KOPT-K1 (cell line): ENCODE results near the gene EPHA4.

Experiments
- H3K27ac ChIP-seq: fragments of 200-600 bp; sonication (generic); 2 replicates; pipeline ENCODE4 v1.5.1; 2016; ENCODE audit warnings: antibody characterized with exemption, mild to moderate bottlenecking, low read depth, low read length; ENCODE audit not compliant: poor library complexity, severe bottlenecking
- H3K36me3 ChIP-seq: fragments of 200-600 bp; sonication (generic); 2 replicates; pipeline ENCODE4 v1.5.1; 2017; ENCODE audit warnings: antibody characterized with exemption, mild to moderate bottlenecking, low read length, moderate library complexity; ENCODE audit not compliant: insufficient read depth
- H3K9me3 ChIP-seq: fragments of 200-600 bp; sonication (generic); 2 replicates; pipeline ENCODE4 v1.5.1; 2017; ENCODE audit warnings: antibody characterized with exemption, low read length, mild to moderate bottlenecking; ENCODE audit not compliant: insufficient read depth, poor library complexity, severe bottlenecking

EPHA4 gene

DNA sequence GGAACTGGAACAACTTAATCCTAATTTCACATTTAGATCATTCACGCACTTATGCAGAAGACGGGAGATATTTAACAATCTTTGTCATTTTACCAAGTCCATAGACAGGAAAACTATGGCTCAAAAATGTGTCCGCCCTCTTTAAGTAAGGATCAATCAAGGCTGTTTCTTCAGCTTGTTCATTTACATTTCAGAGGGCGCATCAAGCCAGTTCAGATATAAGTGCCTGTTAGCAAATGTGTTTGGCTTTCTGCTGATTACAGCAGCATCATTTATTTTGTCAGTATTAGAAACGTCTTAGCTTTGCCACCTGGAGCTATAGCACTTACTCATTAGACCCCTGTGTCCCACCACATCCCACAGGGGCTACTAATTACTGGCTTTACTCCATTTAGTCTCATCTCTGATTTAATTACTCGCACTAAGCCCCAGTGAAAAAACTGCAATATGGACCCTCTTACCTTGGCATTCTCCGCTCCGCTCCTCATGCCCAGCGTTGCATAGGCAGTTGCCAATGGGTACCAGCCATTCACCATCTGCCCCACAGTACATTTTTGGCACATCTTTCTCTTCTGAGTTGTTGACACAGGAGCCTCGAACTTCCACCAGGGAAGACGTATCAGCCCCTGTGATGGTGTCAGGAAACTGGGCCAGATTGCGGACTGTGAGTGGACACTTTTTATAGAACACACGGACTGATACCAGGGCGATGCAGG, 8.7 kb downstream of the EPHA4 start:
- Histone ChIP-seq H3K27ac (no peak overlapping the region), H3K36me3 (no peaks in the 10 kb centered on the region), H3K9me3 (no peaks in the 10 kb centered on the region)

DNA sequence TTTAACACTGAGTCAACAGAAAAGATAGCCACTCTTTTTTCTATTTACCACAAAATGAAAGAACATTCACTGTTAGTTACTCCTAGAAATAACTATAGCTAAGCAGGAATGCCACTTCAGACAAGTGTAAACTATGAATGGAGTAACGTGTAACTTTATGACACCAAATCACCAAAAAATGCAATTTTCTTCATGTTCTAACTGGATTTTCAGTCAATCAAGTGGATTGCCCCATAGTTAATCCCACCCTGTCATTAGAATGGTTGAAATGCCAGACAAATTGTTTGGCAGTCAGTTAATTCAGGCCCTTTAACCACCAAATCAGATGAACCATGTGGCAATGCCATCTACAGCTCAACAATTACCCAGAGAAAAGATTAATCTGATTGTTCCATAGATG, 9.9 kb downstream of the EPHA4 start:
- Histone ChIP-seq H3K36me3 (no peaks in the 10 kb centered on the region), H3K27ac (no peak overlapping the region), H3K9me3 (no peaks in the 10 kb centered on the region)

- Histone ChIP-seq H3K27ac (no peak overlapping the region), H3K9me3 (no peaks in the 10 kb centered on the region), H3K36me3 (no peaks in the 10 kb centered on the region)
Observed at GRCh38 chr2:221561770-221562169, 10.3 kb downstream of the EPHA4 start.

- Histone ChIP-seq H3K27ac (no peak overlapping the region), H3K36me3 (no peaks in the 10 kb centered on the region), H3K9me3 (no peaks in the 10 kb centered on the region)
Observed at GRCh38 chr2:221559991-221560390, 12.1 kb downstream of the EPHA4 start.

- Histone ChIP-seq H3K9me3 (no peaks in the 10 kb centered on the region), H3K36me3 (no peaks in the 10 kb centered on the region), H3K27ac (no peak overlapping the region)
Observed at GRCh38 chr2:221558107-221558506, 14.0 kb downstream of the EPHA4 start.

- Histone ChIP-seq H3K27ac (no peak overlapping the region), H3K9me3 (no peaks in the 10 kb centered on the region), H3K36me3 (no peaks in the 10 kb centered on the region)
Observed at GRCh38 chr2:221555494-221555846, 16.6 kb downstream of the EPHA4 start.

- Histone ChIP-seq H3K36me3 (no peaks in the 10 kb centered on the region), H3K27ac (no peak overlapping the region), H3K9me3 (no peaks in the 10 kb centered on the region)
Observed at GRCh38 chr2:221554769-221555493, 17.2 kb downstream of the EPHA4 start.

DNA sequence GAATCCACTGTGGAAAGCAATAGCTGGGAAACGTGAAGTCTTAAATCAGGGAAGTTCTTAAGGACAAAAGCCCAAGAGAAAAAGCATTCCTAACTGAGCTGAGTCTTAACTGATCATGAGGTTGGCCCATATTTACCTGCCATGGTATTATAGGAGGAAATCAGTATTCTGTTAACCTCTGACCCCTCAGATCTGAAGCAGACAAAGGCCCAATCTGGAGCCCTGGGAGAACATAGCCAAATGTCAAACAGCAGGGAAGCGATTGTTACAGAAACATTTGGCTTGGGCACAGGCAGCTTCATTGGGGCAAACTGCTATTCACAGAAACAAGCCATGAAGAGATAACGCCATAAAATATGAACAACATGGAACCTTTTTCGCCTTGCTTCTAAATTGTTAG, 18.8 kb downstream of the EPHA4 start:
- H3K9me3 ChIP-seq = no peaks in the 10 kb centered on the region
- H3K27ac ChIP-seq = no peak overlapping the region
- H3K36me3 ChIP-seq = no peaks in the 10 kb centered on the region

DNA sequence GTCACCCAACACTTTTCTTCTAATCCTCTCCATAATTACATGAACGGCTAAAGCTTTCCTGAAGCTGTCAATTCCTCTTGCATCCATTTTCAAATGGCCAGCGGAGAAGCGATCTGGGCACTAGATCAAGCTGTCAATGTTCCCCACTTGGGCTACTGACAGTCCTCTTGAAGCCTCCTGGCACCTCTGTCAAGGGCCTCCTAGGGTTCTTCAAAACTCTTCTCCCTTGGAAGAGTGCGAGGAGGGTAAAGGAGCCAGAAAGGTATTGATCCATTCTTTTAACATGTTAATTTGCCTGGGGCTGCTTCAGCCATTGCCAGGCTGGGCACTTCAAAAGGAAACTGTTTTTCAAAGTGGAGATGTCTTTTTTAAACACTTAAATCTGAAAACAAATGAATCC, 19.8 kb downstream of the EPHA4 start:
- Histone ChIP-seq H3K9me3 (no peaks in the 10 kb centered on the region), H3K36me3 (no peaks in the 10 kb centered on the region), H3K27ac (no peak overlapping the region)

GRCh38 chr2:221551864-221552263, 20.2 kb downstream of the EPHA4 start:
- H3K9me3 ChIP-seq = no peaks in the 10 kb centered on the region
- H3K36me3 ChIP-seq = no peaks in the 10 kb centered on the region
- no peak overlapping the region for H3K27ac ChIP-seq

GRCh38 chr2:221549143-221549542, 23.0 kb downstream of the EPHA4 start:
- Histone ChIP-seq H3K27ac (no peak overlapping the region), H3K9me3 (no peaks in the 10 kb centered on the region), H3K36me3 (no peaks in the 10 kb centered on the region)

DNA sequence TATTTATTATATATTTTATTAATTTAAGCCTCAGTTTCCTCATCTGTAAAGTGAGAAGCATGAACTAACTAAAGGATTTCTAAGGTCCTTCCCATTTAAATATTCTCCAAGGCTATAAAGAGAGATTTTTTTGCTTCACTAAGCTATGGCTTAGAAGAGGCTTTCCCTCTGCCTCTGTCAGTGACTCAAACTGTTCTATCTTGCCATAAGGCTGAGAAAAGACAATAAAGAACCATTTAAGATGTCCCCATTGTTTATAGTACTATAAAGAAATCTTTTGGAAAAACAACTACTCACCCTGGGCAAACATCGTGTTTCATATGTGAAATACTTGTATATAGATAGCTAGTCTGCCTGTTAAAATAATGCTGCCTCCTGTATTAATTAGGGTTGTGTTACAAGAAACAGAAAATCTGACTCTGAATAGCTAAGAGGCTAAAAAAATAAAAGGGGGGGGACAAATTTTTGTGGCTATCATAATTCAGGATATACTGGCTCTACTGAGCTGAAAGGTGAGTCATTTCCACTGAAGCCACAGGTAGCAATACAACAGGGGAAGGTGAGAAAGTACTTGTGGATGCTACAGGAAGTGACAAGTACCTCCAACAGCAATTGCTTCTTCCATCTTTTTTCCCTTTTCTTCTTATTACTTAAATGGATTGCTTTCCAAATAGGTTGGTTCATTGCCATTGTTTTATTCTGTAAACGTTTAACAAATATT, 25.4 kb downstream of the EPHA4 start:
- Histone ChIP-seq H3K9me3 (no peaks in the 10 kb centered on the region), H3K36me3 (no peaks in the 10 kb centered on the region), H3K27ac (no peak overlapping the region)

DNA sequence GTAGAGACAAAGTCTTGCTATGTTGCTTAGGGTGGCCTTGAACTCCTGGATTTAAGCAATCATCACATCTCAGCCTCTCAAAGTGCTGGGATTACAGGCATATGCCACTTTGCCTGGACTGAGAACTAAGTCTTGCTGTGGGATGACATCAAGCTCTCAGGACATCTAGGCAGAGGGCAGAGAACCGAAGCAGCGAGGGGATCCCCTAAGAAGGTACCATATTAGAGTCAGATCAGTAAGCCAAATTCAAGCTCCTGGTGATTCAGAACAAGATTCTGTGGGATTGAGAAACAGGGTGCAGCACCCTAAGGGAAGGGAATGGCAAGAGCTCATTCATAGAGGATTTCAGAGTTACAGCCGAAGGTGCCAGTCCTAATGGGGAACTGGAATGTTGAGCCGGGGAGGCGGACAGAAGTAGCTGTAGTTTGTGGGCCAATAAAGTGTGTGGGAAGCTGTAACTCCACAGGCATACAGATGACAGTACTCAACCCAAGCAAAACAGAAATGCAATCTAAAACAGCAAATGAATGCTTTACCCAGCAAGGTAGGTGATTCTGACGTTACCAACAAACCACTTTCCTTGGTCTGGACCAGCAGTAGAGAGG, 30.9 kb downstream of the EPHA4 start:
- Histone ChIP-seq H3K9me3 (no peaks in the 10 kb centered on the region), H3K27ac (no peak overlapping the region), H3K36me3 (no peaks in the 10 kb centered on the region)

- Histone ChIP-seq H3K36me3 (no peaks in the 10 kb centered on the region), H3K9me3 (no peaks in the 10 kb centered on the region), H3K27ac (no peak overlapping the region)
Observed at GRCh38 chr2:221539246-221539645, 32.9 kb downstream of the EPHA4 start.

DNA sequence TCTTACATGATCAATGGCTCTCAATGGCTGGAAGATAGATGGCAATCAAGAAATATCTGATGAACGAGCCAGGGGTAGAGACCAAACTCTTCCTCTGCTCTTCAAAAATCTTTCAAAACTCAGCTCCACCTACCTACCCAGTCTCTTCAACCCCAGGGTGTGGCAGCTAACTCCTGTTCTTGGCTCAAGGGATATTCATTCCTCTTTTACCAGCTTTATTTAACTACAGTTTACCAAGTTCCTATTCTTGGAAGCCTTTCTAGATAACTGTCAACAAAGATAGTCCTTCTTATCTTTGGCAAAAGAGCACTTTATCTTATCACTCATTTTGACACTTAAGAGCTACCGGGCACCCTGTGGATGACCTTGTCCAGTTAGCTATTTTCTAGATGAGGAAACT, 36.3 kb downstream of the EPHA4 start:
- H3K9me3 ChIP-seq = no peaks in the 10 kb centered on the region
- no peak overlapping the region for H3K27ac ChIP-seq
- no peaks in the 10 kb centered on the region for H3K36me3 ChIP-seq
